Mucosa of stomach (tissue), 1 donor: Measurements from ENCODE around the gene MACROD2.

Experiments used
- H3K27me3 ChIP-seq: one replicate; pipeline ENCODE4 v1.7.0; 2013; ENCODE audit warnings: mild to moderate bottlenecking, low read length; ENCODE audit not compliant: control insufficient read depth, insufficient read depth
- H3K36me3 ChIP-seq: one replicate; pipeline ENCODE4 v1.7.0; 2013; ENCODE audit warnings: low read length; ENCODE audit not compliant: control insufficient read depth, insufficient read depth
- H3K4me1 ChIP-seq: one replicate; pipeline ENCODE4 v1.7.0; 2013; ENCODE audit warnings: mild to moderate bottlenecking, low read length; ENCODE audit not compliant: control insufficient read depth, insufficient read depth
- H3K4me3 ChIP-seq: one replicate; pipeline ENCODE4 v1.7.0; 2013; ENCODE audit warnings: low read length
- H3K9ac ChIP-seq: one replicate; pipeline ENCODE4 v1.7.0; 2013; ENCODE audit warnings: mild to moderate bottlenecking, low read length, moderate library complexity
- H3K9me3 ChIP-seq: one replicate; pipeline ENCODE4 v1.7.0; 2013; ENCODE audit warnings: mild to moderate bottlenecking, low read length, moderate library complexity; ENCODE audit not compliant: control insufficient read depth
- donor health status: Pancreatic carcinoma.

Gene MACROD2

DNA sequence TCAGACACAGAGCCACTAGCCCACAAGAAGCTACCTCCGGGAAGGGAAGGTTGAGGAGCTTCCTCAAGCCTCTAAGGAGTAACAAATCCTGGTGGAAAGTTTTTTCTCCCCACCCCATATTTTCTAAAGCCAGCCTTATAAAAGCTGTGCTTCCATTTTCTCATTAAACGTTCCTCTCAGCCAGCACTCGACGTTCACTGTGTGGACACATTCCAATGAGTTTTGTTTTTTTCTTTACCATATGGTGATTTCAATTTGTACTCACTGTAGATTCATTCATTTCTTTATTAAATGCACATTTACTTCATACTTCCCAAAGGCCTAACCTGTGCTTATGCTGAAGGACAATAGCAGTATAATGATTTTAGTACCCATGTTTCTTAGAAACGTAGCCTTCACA is 536.5 kb downstream of the MACROD2 start:
- no peaks in the 10 kb centered on the region for H3K36me3 ChIP-seq
- no peaks in the 10 kb centered on the region for H3K9me3 ChIP-seq
- no peaks in the 10 kb centered on the region for H3K4me1 ChIP-seq
- no peak overlapping the region for H3K4me3 ChIP-seq
- H3K9ac ChIP-seq: no peak overlapping the region
- no peaks in the 10 kb centered on the region for H3K27me3 ChIP-seq

DNA sequence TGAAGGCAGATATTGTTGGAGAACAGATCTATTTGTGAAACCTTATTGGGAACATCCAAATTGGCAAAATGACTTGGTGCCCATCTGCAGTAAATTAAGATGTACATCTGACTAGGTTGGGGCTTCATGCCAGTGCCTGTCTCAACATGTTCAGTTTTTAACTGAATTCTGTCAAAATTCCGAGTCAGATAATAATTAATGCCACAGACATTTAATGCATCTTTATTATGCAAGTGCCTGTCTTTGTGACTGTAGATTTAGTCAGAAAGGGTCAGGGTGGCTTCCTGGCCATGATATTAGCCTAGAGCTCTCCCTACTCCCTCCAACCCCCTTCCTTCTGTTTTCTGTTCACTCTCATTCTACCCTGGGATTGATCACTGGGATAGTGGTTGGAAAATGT is 541.4 kb downstream of the MACROD2 start:
- Histone ChIP-seq H3K9ac (no peak overlapping the region), H3K9me3 (no peaks in the 10 kb centered on the region), H3K36me3 (no peaks in the 10 kb centered on the region), H3K27me3 (no peaks in the 10 kb centered on the region), H3K4me3 (no peak overlapping the region), H3K4me1 (no peaks in the 10 kb centered on the region)

DNA sequence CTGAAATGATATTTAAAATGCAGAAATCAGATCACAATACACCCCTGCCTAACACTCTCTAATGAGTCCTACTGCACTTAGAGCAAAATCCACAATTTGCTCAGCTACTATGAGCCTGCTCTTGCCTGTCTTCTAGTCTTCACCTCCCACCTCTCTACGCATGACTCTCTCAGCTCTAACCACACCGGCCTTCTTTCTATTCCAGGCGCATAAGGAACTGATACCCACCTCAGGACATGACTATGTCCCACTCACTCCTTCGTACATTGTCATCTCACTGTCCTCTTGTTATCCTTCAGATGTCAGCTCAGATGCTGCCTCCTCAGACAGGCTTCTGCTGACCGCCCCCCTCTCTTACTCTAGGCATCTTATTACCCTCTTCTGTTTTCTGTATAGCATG is 543.1 kb downstream of the MACROD2 start:
- no peaks in the 10 kb centered on the region for H3K4me1 ChIP-seq
- no peaks in the 10 kb centered on the region for H3K27me3 ChIP-seq
- H3K9ac ChIP-seq: no peak overlapping the region
- no peaks in the 10 kb centered on the region for H3K9me3 ChIP-seq
- H3K36me3 ChIP-seq: no peaks in the 10 kb centered on the region
- H3K4me3 ChIP-seq: no peak overlapping the region

GRCh38 chr20:14543040-14543439 is 547.7 kb downstream of the MACROD2 start:
- H3K4me1 ChIP-seq: no peaks in the 10 kb centered on the region
- H3K9me3 ChIP-seq: no peaks in the 10 kb centered on the region
- H3K27me3 ChIP-seq: no peaks in the 10 kb centered on the region
- H3K9ac ChIP-seq: no peak overlapping the region
- H3K4me3 ChIP-seq: no peak overlapping the region
- no peaks in the 10 kb centered on the region for H3K36me3 ChIP-seq

DNA sequence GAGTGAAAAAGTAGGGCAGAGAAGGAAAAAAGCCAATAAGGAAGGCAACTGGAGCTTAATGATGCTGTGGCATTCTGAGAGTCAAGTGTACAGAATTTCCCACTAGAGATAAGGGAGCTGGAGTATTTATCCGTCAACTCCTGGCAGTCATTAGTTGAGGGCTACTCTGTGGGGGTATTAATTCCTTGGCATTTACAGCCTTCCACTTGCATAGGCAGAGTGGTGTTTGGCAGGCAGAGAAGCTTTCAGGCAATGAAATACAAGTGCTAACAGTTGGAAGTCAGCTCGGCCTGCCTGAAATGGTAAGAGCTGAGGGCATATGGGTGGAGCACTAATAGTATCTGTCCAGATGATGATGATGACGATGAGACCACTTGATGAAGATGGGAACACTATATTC is 549.4 kb downstream of the MACROD2 start:
- Histone ChIP-seq H3K27me3 (no peaks in the 10 kb centered on the region), H3K36me3 (no peaks in the 10 kb centered on the region), H3K4me3 (no peak overlapping the region), H3K9me3 (no peaks in the 10 kb centered on the region), H3K9ac (no peak overlapping the region), H3K4me1 (no peaks in the 10 kb centered on the region)

DNA sequence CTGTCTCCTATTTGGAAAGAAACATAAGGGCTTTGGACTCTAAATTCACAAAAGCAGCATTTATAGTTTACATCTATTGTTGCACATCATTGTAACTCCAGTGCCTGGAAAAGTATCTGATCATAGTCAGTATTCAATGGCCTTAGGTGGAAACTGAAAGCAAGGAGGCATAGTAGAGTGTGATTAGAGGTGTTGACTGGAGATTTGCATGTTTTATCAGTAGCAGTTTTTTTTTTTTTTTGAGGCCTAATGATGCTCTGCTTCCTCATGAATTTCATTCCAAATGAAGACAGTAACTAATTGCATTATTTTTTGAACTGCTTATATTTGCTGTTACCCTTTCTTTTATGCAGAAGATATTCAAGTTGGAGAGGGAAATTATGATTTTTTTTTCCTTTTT is 555.3 kb downstream of the MACROD2 start:
- Histone ChIP-seq H3K36me3 (no peaks in the 10 kb centered on the region), H3K9me3 (no peaks in the 10 kb centered on the region), H3K27me3 (no peaks in the 10 kb centered on the region), H3K4me3 (no peak overlapping the region), H3K4me1 (no peaks in the 10 kb centered on the region), H3K9ac (no peak overlapping the region)

DNA sequence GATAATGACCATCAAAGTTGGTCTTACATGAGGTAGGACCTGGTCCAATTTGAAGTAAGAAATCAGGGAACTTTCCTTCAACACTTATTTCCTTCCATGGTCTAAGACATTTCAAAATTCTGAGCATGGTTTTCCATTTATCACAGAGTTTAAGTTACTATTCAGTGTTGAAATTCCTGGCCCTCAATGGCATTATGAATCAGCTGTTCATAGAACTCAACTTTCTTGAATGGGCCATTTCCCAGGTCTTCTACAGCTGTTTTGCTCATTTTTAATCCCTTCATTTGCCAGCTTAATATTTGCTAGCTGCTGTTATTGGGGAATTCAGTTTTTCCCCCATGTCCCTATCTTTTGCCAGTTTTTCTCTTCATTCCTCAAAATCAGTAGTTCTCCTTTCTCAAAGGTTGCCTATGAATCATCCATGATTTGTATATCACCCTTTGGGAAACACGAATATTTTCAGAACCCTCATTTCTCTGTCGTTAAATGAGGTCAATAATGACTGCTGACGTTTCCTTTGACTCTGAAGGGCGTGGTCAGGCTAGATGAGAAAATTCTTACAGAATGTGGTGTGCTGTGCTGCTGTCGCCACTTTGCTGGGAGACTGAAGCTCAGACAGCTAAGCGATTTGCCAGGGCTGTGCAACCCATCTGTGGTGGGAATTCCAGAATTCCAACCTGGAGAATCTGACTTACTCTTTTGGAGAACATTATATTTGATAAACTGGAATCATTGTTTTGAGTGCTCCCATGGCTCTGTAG is 558.6 kb downstream of the MACROD2 start:
- Histone ChIP-seq H3K4me1 (no peaks in the 10 kb centered on the region), H3K9ac (no peak overlapping the region), H3K36me3 (no peaks in the 10 kb centered on the region), H3K9me3 (no peaks in the 10 kb centered on the region), H3K27me3 (no peaks in the 10 kb centered on the region), H3K4me3 (no peak overlapping the region)

- Histone ChIP-seq H3K27me3 (no peaks in the 10 kb centered on the region), H3K9ac (no peak overlapping the region), H3K4me3 (no peak overlapping the region), H3K9me3 (no peaks in the 10 kb centered on the region), H3K4me1 (no peaks in the 10 kb centered on the region), H3K36me3 (no peaks in the 10 kb centered on the region)
Measured at GRCh38 chr20:14555676-14556075, 560.4 kb downstream of the MACROD2 start.

- H3K9me3 ChIP-seq: no peaks in the 10 kb centered on the region
- H3K4me3 ChIP-seq: no peak overlapping the region
- H3K27me3 ChIP-seq: no peaks in the 10 kb centered on the region
- H3K36me3 ChIP-seq: no peaks in the 10 kb centered on the region
- H3K9ac ChIP-seq: no peak overlapping the region
- no peaks in the 10 kb centered on the region for H3K4me1 ChIP-seq
Measured at GRCh38 chr20:14556206-14556605, 560.9 kb downstream of the MACROD2 start.

DNA sequence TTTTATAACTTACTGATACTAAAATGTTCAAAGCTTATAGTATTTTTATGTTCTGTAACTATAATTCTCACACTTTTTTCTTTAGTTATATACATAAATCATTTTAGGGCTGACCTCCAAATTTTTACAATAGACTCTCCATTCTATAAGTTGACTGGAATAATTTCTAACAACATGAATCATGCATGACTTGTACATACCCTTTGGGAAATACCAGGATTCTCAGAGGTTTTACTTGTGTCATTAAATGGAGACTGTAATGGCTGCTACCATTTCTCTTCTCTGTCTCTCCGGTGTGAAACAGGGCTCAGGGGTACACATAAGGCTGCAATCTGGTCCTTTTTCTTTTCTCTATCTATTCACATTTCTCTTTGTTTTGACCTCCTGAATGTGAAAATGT is 564.3 kb downstream of the MACROD2 start:
- no peak overlapping the region for H3K4me3 ChIP-seq
- no peaks in the 10 kb centered on the region for H3K4me1 ChIP-seq
- H3K36me3 ChIP-seq: no peaks in the 10 kb centered on the region
- no peak overlapping the region for H3K9ac ChIP-seq
- H3K9me3 ChIP-seq: no peaks in the 10 kb centered on the region
- no peaks in the 10 kb centered on the region for H3K27me3 ChIP-seq

DNA sequence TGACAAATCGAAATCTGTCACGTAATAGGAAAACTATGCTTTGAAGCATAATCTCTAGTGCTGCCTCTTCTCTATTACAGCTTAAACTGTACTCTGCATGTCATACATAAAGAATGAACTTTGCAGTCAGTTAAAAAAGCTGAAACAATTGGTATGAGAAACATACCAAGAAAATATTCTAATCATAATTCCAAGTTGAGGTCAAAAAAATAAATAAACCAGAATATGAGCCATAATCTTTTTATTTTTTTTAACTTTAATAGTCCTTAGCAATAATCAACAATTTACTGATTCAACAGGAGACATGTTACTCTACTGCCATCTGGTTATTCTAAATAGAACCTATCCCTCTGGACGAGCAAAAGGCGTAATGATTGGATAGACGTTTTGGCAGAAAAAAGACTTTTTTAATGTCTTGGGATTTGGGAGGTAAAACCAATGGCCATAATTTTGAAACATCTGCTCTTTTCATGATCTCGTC is 566.5 kb downstream of the MACROD2 start:
- no peaks in the 10 kb centered on the region for H3K9me3 ChIP-seq
- no peaks in the 10 kb centered on the region for H3K27me3 ChIP-seq
- no peaks in the 10 kb centered on the region for H3K36me3 ChIP-seq
- H3K9ac ChIP-seq: no peak overlapping the region
- no peak overlapping the region for H3K4me3 ChIP-seq
- no peaks in the 10 kb centered on the region for H3K4me1 ChIP-seq

- Histone ChIP-seq H3K27me3 (no peaks in the 10 kb centered on the region), H3K9ac (no peak overlapping the region), H3K4me1 (no peaks in the 10 kb centered on the region), H3K36me3 (no peaks in the 10 kb centered on the region), H3K4me3 (no peak overlapping the region), H3K9me3 (no peaks in the 10 kb centered on the region)
Measured at GRCh38 chr20:14562981-14563380, 567.7 kb downstream of the MACROD2 start.

GRCh38 chr20:14566505-14566904 is 571.2 kb downstream of the MACROD2 start:
- Histone ChIP-seq H3K4me3 (no peak overlapping the region), H3K9ac (no peak overlapping the region), H3K4me1 (no peaks in the 10 kb centered on the region), H3K9me3 (no peaks in the 10 kb centered on the region), H3K27me3 (no peaks in the 10 kb centered on the region), H3K36me3 (no peaks in the 10 kb centered on the region)
